ENCODE results near the gene IL10RB. TPM values are rescaled to one million over a fixed set of nuclear protein-coding genes. Genes with fewer than 3 reads are reported as not detected.

IL10RB gene
- total and polyA plus RNA-seq, 2 of the 4 experiments (the other 2 are of a cell fraction), result 20.1 to 45.2 TPM

DNA sequence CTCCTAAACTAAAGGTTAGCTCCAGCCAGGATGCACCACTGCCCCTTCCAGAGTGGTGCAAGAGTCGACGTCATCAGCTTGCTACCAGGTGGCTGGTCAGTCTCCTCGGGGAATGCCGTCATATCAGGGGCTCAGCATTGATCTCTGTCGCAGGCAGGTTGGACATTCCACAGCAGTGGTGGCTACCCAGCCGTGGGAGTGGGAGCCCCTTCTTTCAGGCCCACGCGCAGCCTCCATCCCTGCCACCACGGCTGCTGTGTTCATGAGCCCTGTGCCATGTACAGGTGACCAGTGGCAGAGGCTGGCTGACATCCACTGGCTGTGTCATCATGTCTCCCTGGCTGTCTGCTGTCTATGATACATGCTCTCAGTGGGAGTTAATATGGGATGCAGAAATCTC lies 25.5 kb downstream of the IL10RB start:
- H3K56ac ChIP-seq (ENCODE audit: extremely low read depth, insufficient read depth, low read length), result no peak overlapping the region
- no peak overlapping the region for H3K27ac ChIP-seq (ENCODE audit: insufficient read depth, low read length)
- H3K18ac ChIP-seq (ENCODE audit: low read depth, low read length), result no peak overlapping the region
- dilution Hi-C loops (cut with HindIII; ENCODE audit: low sequenced_read_pairs, unreplicated experiment), result no loop called here
- TF ChIP-seq BHLHE40 (IDR thresholded peaks at IDR 0.05; ENCODE audit: low read depth, low read length) (no peak), MAZ (IDR thresholded peaks at IDR 0.05; ENCODE audit: borderline replicate concordance, low read depth, low read length) (no peak), MXI1 (IDR thresholded peaks at IDR 0.05; ENCODE audit: borderline replicate concordance, low read depth, low read length) (no peak), MAFK (IDR thresholded peaks at IDR 0.05; ENCODE audit: low read depth, low read length) (no peak), CEBPB (IDR thresholded peaks at IDR 0.05; ENCODE audit: low read depth, low read length) (no peak), RFX5 (IDR thresholded peaks at IDR 0.05; ENCODE audit: low read depth, low read length) (no peak), SMC3 (IDR thresholded peaks at IDR 0.05; ENCODE audit: low read depth, low read length) (no peak)
- TF ChIP-seq, protein P1, sequence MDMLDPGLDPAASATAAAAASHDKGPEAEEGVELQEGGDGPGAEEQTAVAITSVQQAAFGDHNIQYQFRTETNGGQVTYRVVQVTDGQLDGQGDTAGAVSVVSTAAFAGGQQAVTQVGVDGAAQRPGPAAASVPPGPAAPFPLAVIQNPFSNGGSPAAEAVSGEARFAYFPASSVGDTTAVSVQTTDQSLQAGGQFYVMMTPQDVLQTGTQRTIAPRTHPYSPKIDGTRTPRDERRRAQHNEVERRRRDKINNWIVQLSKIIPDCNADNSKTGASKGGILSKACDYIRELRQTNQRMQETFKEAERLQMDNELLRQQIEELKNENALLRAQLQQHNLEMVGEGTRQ (IDR thresholded peaks at IDR 0.05; ENCODE audit: low read depth, low read length), result no peak
- TF ChIP-seq, protein P2, sequence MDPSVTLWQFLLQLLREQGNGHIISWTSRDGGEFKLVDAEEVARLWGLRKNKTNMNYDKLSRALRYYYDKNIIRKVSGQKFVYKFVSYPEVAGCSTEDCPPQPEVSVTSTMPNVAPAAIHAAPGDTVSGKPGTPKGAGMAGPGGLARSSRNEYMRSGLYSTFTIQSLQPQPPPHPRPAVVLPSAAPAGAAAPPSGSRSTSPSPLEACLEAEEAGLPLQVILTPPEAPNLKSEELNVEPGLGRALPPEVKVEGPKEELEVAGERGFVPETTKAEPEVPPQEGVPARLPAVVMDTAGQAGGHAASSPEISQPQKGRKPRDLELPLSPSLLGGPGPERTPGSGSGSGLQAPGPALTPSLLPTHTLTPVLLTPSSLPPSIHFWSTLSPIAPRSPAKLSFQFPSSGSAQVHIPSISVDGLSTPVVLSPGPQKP (IDR thresholded peaks at IDR 0.05; ENCODE audit: borderline replicate concordance, low read depth, low read length), result no peak
- no peak overlapping the region for H3K23ac ChIP-seq (ENCODE audit: low read depth, low read length)
- peaks cover 26% of the 10 kb centered on the region for H3K36me3 ChIP-seq (ENCODE audit: control insufficient read depth, insufficient read depth, low read length)
- no peak overlapping the region for H3K14ac ChIP-seq (replicated peaks; ENCODE audit: low read depth, low read length)
- H4K8ac ChIP-seq (ENCODE audit: low read depth in 2 of 2, low read length in 2 of 2), result no peak overlapping the region
- no peaks in the 10 kb centered on the region for H3K27me3 ChIP-seq (ENCODE audit: control insufficient read depth, insufficient read depth, low read length)
- intact Hi-C loops (cut with micrococcal nuclease), result no loop called here
- H4K5ac ChIP-seq (ENCODE audit: low read depth, low read length), result no peak overlapping the region
- peaks cover 13% of the 10 kb centered on the region; the same call in 1 of the 2 replicates for H3K9me1 ChIP-seq (ENCODE audit: insufficient read depth, low read length)
- H2BK120ac ChIP-seq (ENCODE audit: low read depth, low read length), result no peak overlapping the region
- no peak for DNase-seq
- no peak overlapping the region for H3K4ac ChIP-seq (ENCODE audit: low read depth, low read length)
- in situ Hi-C loops (cut with MboI; ENCODE audit: low sequenced_read_pairs), result no loop called here
- H3K4me2 ChIP-seq (ENCODE audit: low read depth, low read length), result no peak overlapping the region
- H3K79me1 ChIP-seq (ENCODE audit: low read depth in 1 of 2, low read length in 2 of 2), result no peaks in the 10 kb centered on the region; a peak in 1 of 4 replicates
- no peak overlapping the region for H2BK20ac ChIP-seq (ENCODE audit: low read depth, low read length)
- ATAC-seq (ENCODE audit: low read depth), result no peak
- H3K4me1 ChIP-seq (ENCODE audit: control insufficient read depth, insufficient read depth, low read length), result peaks cover 7% of the 10 kb centered on the region
- no peak overlapping the region for H2BK5ac ChIP-seq (ENCODE audit: low read depth, low read length, poor library complexity, severe bottlenecking)
- no peak overlapping the region for H3K9ac ChIP-seq (ENCODE audit: low read depth, low read length)
- no peak overlapping the region for H2AK9ac ChIP-seq (replicated peaks; ENCODE audit: low read depth, low read length, poor library complexity)
- H2AFZ ChIP-seq (replicated peaks; ENCODE audit: low read length, poor library complexity), result no peak overlapping the region
- no peak overlapping the region for H4K91ac ChIP-seq (ENCODE audit: insufficient read depth, low read depth, low read length)
- H2BK15ac ChIP-seq (ENCODE audit: low read depth, low read length), result no peak overlapping the region
- no TSS peak for BruUV-seq (replicated peaks)
- no peak overlapping the region for H3K4me3 ChIP-seq (ENCODE audit: insufficient read depth, low read depth, low read length)
- H3K9me3 ChIP-seq (ENCODE audit: control insufficient read depth, insufficient read depth, low read length), result no peaks in the 10 kb centered on the region
- no peaks in the 10 kb centered on the region; the same call in 1 of the 2 replicates for H4K20me1 ChIP-seq (ENCODE audit: insufficient read depth, low read length)
- WGBS, 2 experiments (ENCODE audit: extremely low coverage in 2 of 2, insufficient read length in 1 of 2), result 98% methylated on average over 6 of the region's 9 CpGs; no CpG with 5 or more reads in 1 of the 2 experiments
- no peak overlapping the region for H2AK5ac ChIP-seq (ENCODE audit: low read depth, low read length)
- CTCF ChIA-PET, result no interaction called here
- POLR2A ChIA-PET (ENCODE audit: unreplicated experiment), result no interaction called here

Data from IMR-90 (cell line).